K562 (cell line): ENCODE data around the gene LIX1. TPM values are rescaled to one million over a fixed set of nuclear protein-coding genes. Genes with fewer than 3 reads are reported as not detected.
A peak's percentile ranks its signal among the peaks of the same experiment; 100 is the strongest.

Experiments used
- ATAC-seq: fragments of 200-7000 bp; cut with Tn5 transposase; 3 replicates; pipeline ENCODE4 v1.9.1; 2020; ENCODE audit warnings: moderate library complexity
- BruUV-seq: library from RNA; stranded (reverse); fragments of 400-500 nt; replicated peaks from 2 replicates; lab custom pipeline; 2021; lab: Mats Ljungman, UMichigan
- CTCF ChIA-PET: fragments of 300-600 bp; formaldehyde crosslinking; extraction: SDS; loops from one replicate; lab custom pipeline; 2021; ENCODE audit warnings: low intra/inter-chr PET ratio; lab: Yijun Ruan, JAX
- POLR2A ChIA-PET: fragments of 300-600, 350-650 bp; sonication (Branson Sonifier 250); formaldehyde crosslinking; extraction: SDS; loops from one replicate; lab custom pipeline; 2021; ENCODE audit warnings: antibody characterized with exemption, inconsistent platforms; lab: Yijun Ruan, JAX
- DNase-seq, 4 experiments: peaks; one replicate each; pipeline versions ENCODE4 v3.0.0 to v3.0.0-alpha.2; 2011 to 2018; ENCODE audit warnings: low spot score in 3 of 4, mixed read lengths in 3 of 4; ENCODE audit errors: extremely low read depth in 1 of 4
- FAIRE-seq: peaks from 2 replicates; lab custom pipeline; 2011; peaks lifted over from hg19 to GRCh38; lab: Jason Lieb, UNC
- H2AFZ ChIP-seq: 2 replicates; pipeline ENCODE4 v1.6.0; 2011; ENCODE audit warnings: low read depth, low read length, control low read depth, inconsistent platforms
- H3K27ac ChIP-seq: fragments of 200-600 bp; 3 replicates; pipeline ENCODE4 v1.8.0; 2011; ENCODE audit warnings: low read depth, mild to moderate bottlenecking, control low read depth, inconsistent platforms, low read length, moderate library complexity, mixed read lengths; ENCODE audit errors: extremely low read depth
- H3K27me3 ChIP-seq, 2 experiments: fragments of 300-600 bp in 1 of 2; 2 replicates in 1 of 2; 3 replicates in 1 of 2; pipeline versions ENCODE4 v1.6.0 to v1.8.0; 2011; ENCODE audit warnings: inconsistent platforms in 2 of 2, low read length in 2 of 2, mild to moderate bottlenecking in 1 of 2, mixed read lengths in 1 of 2, moderate library complexity in 1 of 2; ENCODE audit not compliant: control insufficient read depth in 2 of 2, insufficient read depth in 2 of 2
- H3K36me3 ChIP-seq: fragments of 300-600 bp; 3 replicates; pipeline ENCODE4 v1.8.0; 2011; ENCODE audit warnings: mild to moderate bottlenecking, low read length, inconsistent platforms; ENCODE audit not compliant: control insufficient read depth, insufficient read depth
- H3K4me1 ChIP-seq, 2 experiments: fragments of 200-600 bp in 1 of 2; replicated peaks in 1 of 2; 2 replicates in 1 of 2; 3 replicates in 1 of 2; pipeline versions ENCODE4 v1.5.1 to v1.8.0; 2011; ENCODE audit warnings: inconsistent platforms in 2 of 2, low read length in 2 of 2, mild to moderate bottlenecking in 1 of 2, mixed read lengths in 1 of 2, moderate library complexity in 1 of 2; ENCODE audit not compliant: control insufficient read depth in 2 of 2, insufficient read depth in 2 of 2
- H3K4me2 ChIP-seq: 2 replicates; pipeline ENCODE4 v1.6.1; 2011; ENCODE audit warnings: low read length, control low read depth, inconsistent platforms, mixed read lengths; ENCODE audit not compliant: insufficient read depth
- H3K4me3 ChIP-seq: fragments of 200-600 bp; sonication (generic), shearing (Covaris generic); 2 replicates; pipeline ENCODE4 v1.5.1; 2016; ENCODE audit warnings: control low read depth, inconsistent platforms
- H3K79me2 ChIP-seq: fragments of 200-600 bp; 3 replicates; pipeline ENCODE4 v1.8.0; 2011; ENCODE audit warnings: low read length, inconsistent platforms; ENCODE audit not compliant: control insufficient read depth, insufficient read depth
- H3K9ac ChIP-seq, 2 experiments: 2 replicates each; pipeline versions ENCODE4 v1.6.0 to v1.6.1; 2011; ENCODE audit warnings: low read depth in 2 of 2, low read length in 2 of 2, control low read depth in 1 of 2, inconsistent platforms in 1 of 2, mild to moderate bottlenecking in 1 of 2, mixed read lengths in 1 of 2; ENCODE audit not compliant: insufficient read depth in 1 of 2
- H3K9me1 ChIP-seq: one replicate; pipeline ENCODE4 v1.6.0; 2011; ENCODE audit warnings: inconsistent platforms, mild to moderate bottlenecking, low read length, moderate library complexity; ENCODE audit not compliant: control insufficient read depth, insufficient read depth
- H3K9me3 ChIP-seq: replicated peaks from 2 replicates; pipeline ENCODE4 v1.5.1; 2011; ENCODE audit warnings: low read depth, low read length, inconsistent platforms; ENCODE audit not compliant: control insufficient read depth, insufficient read depth
- H4K20me1 ChIP-seq: replicated peaks from 2 replicates; pipeline ENCODE4 v1.6.1; 2011; ENCODE audit warnings: low read length, inconsistent platforms, mixed read lengths; ENCODE audit not compliant: control insufficient read depth, insufficient read depth
- HDAC3 ChIP-seq: fragments of 450-650 bp; IDR thresholded peaks from 2 replicates; pipeline ENCODE4 v1.6.1; 2018; ENCODE audit warnings: borderline replicate concordance, mild to moderate bottlenecking, moderate library complexity; ENCODE audit not compliant: partially characterized antibody
- MAX ChIP-seq: sonication (generic); formaldehyde crosslinking; IDR thresholded peaks from 2 replicates; pipeline ENCODE4 v1.9.0; 2022; ENCODE audit warnings: mild to moderate bottlenecking, missing genetic modification reagents
- MYC ChIP-seq, 2 experiments: fragments of 250-450 bp in 1 of 2; sonication (Bioruptor Pico) in 1 of 2; IDR thresholded peaks; 2 replicates each; pipeline versions ENCODE4 v1.5.1 to v1.6.1; 2012 to 2021; ENCODE audit warnings: low read depth in 2 of 2, borderline replicate concordance in 1 of 2, improper control_type of control experiment in 1 of 2, low read length in 1 of 2, mild to moderate bottlenecking in 1 of 2, moderate library complexity in 1 of 2
- SIX5 ChIP-seq, 2 experiments: IDR thresholded peaks; 2 replicates each; pipeline ENCODE4 v1.6.1; 2011; ENCODE audit warnings: low read length in 2 of 2, borderline replicate concordance in 1 of 2, low read depth in 1 of 2, mild to moderate bottlenecking in 1 of 2, moderate library complexity in 1 of 2; ENCODE audit not compliant: insufficient read depth in 1 of 2
- ZBTB8A ChIP-seq: fragments of 450-650 bp; IDR thresholded peaks from 2 replicates; pipeline ENCODE4 v1.6.1; 2018; ENCODE audit warnings: mild to moderate bottlenecking, moderate library complexity; ENCODE audit not compliant: partially characterized antibody
- ZNF174 ChIP-seq: fragments of 250-450 bp; sonication (Bioruptor Pico); IDR thresholded peaks from 2 replicates; pipeline ENCODE4 v1.4.0; 2020; ENCODE audit warnings: mild to moderate bottlenecking
- ZNF639 ChIP-seq, 2 experiments: fragments of 200-800 bp in 1 of 2; sonication (Bioruptor generic) in 1 of 2; sonication (generic) in 1 of 2; formaldehyde crosslinking in 1 of 2; IDR thresholded peaks in 1 of 2; conservative IDR thresholded peaks in 1 of 2; 2 replicates each; pipeline versions ENCODE4 v1.5.0 to v1.6.1; 2016 to 2020; ENCODE audit warnings: missing compliant biosample characterization in 1 of 2, missing genetic modification characterization in 1 of 2, missing genetic modification reagents in 1 of 2
- WGBS: fragments of 100-300 bp; shearing (Covaris generic); methylation state at CpG from one replicate; pipeline ENCODE4 v1.1.6; 2016; ENCODE audit warnings: low coverage, mixed read lengths; ENCODE audit not compliant: insufficient coverage; ENCODE audit errors: missing lambda C conversion rate; 5-methylcytosine and 5-hydroxymethylcytosine counted together
- in situ Hi-C: fragments of 300-500 bp; cut with MboI; formaldehyde crosslinking; loops from 4 replicates; pipeline ENCODE4 v1.15.0; 2018; ENCODE audit warnings: inconsistent platforms, mixed read lengths
- intact Hi-C: fragments of 100-400 bp; cut with micrococcal nuclease; formaldehyde crosslinking; loops from 2 replicates; pipeline ENCODE4 v1.14.2; 2022
- polyA plus RNA-seq, 8 experiments: library from polyadenylated mRNA; depleted of rRNA in 4 of 8; stranded (reverse) in 5 of 8; unstranded in 3 of 8; fragments of >200 nt; fragmentation: Nextera tagmentation in 2 of 8; fragmentation: Illumina TruSeq in 1 of 8; extraction: Ambion mirVana in 2 of 8; extraction: Trizol in 1 of 8; gene quantifications; 2 replicates each; pipeline versions ENCODE4 v1.2.1 to v1.2.3, GENCODE V29; 2011 to 2014; ENCODE audit warnings: inconsistent platforms in 1 of 8, missing spikeins in 1 of 8
- total RNA-seq, 7 experiments: library from RNA; depleted of rRNA in 6 of 7; stranded (reverse); fragments of >200 nt in 6 of 7; fragmentation: Illumina TruSeq in 2 of 7; extraction: Trizol in 2 of 7; gene quantifications; 2 replicates each; pipeline versions ENCODE4 v1.2.1 to v1.2.3, GENCODE V29; 2011 to 2021; ENCODE audit warnings: low replicate concordance in 1 of 7

Gene LIX1
- total and polyA plus RNA-seq, 9 of the 15 experiments (the other 6 are each of a cell fraction or from before 2014, with no cell fraction given) = 0.01 to 0.18 TPM; not detected in 7

- no TSS peak for BruUV-seq
- Histone ChIP-seq H3K4me3 (no peak overlapping the region), H2AFZ (peak overlapping the region; percentile 56), H3K9me3 (no peaks in the 10 kb centered on the region), H3K27ac (no peak overlapping the region), H3K9ac (no peak overlapping the region), H3K4me1 (peaks cover 0 to 3% of the 10 kb centered on the region in 2 experiments; a peak in 1 of 5 replicates), H3K9me1 (no peaks in the 10 kb centered on the region), H4K20me1 (no peaks in the 10 kb centered on the region), H3K27me3 (no peaks in the 10 kb centered on the region; a peak in 1 of 5 replicates), H3K79me2 (no peaks in the 10 kb centered on the region), H3K36me3 (no peaks in the 10 kb centered on the region), H3K4me2 (no peak overlapping the region)
- intact Hi-C loops (no loop called here), in situ Hi-C loops (no loop called here)
- POLR2A ChIA-PET = no interaction called here
- CTCF ChIA-PET = no interaction called here
- DNase-seq (no peak), ATAC-seq (no peak), FAIRE-seq (no peak)
- WGBS = 17% methylated on average over 2 of the region's 2 CpGs
- TF ChIP-seq ZNF174 = no peak
- TF ChIP-seq ZNF639 (CRISPR knock-in tag; conservative IDR thresholded peaks at IDR 0.05 in 1 of 2, IDR thresholded peaks at IDR 0.05 in 1 of 2) = no peak
- no peak for TF ChIP-seq ZBTB8A
- no peak for TF ChIP-seq SIX5 (IDR thresholded peaks at IDR 0.05; ENCODE audit: borderline replicate concordance in 1 of 2, insufficient read depth in 1 of 2, low read depth in 1 of 2, low read length in 2 of 2)
- TF ChIP-seq HDAC3 = no peak
- no peak for TF ChIP-seq MYC (IDR thresholded peaks at IDR 0.05; ENCODE audit: low read depth, low read length)
- TF ChIP-seq MYC (CRISPR knock-in tag; IDR thresholded peaks at IDR 0.05; ENCODE audit: borderline replicate concordance, low read depth) = no peak
- no peak for TF ChIP-seq MAX
Observed at GRCh38 chr5:97072696-97073095, 69.7 kb downstream of the LIX1 start.
